K562 (cell line): ENCODE results near the gene DOK1. TPM values are rescaled to one million over a fixed set of nuclear protein-coding genes. Genes with fewer than 3 reads are reported as not detected.

ENCODE experiments used
- STAG1 ChIP-seq: sonication (generic); formaldehyde crosslinking; IDR thresholded peaks from 2 replicates; pipeline ENCODE4 v1.5.0; 2020; ENCODE audit warnings: missing genetic modification reagents, borderline replicate concordance
- ZNF318 ChIP-seq, 2 experiments: fragments of 450-650 bp; IDR thresholded peaks; 2 replicates each; pipeline ENCODE4 v1.6.1; 2016; ENCODE audit warnings: mild to moderate bottlenecking in 2 of 2, borderline replicate concordance in 1 of 2, low read depth in 1 of 2, moderate library complexity in 1 of 2
- polyA plus RNA-seq, 8 experiments: library from polyadenylated mRNA; depleted of rRNA in 4 of 8; stranded (reverse) in 5 of 8; unstranded in 3 of 8; fragments of >200 nt; fragmentation: Nextera tagmentation in 2 of 8; fragmentation: Illumina TruSeq in 1 of 8; extraction: Ambion mirVana in 2 of 8; extraction: Trizol in 1 of 8; gene quantifications; 2 replicates each; pipeline versions ENCODE4 v1.2.1 to v1.2.3, GENCODE V29; 2011 to 2014; ENCODE audit warnings: inconsistent platforms in 1 of 8, missing spikeins in 1 of 8
- total RNA-seq, 7 experiments: library from RNA; depleted of rRNA in 6 of 7; stranded (reverse); fragments of >200 nt in 6 of 7; fragmentation: Illumina TruSeq in 2 of 7; extraction: Trizol in 2 of 7; gene quantifications; 2 replicates each; pipeline versions ENCODE4 v1.2.1 to v1.2.3, GENCODE V29; 2011 to 2021; ENCODE audit warnings: low replicate concordance in 1 of 7

The DOK1 gene
- total and polyA plus RNA-seq, 9 of the 15 experiments (the other 6 are each of a cell fraction or from before 2014, with no cell fraction given) = 0.59 to 36.4 (median 16.1) TPM

GRCh38 chr2:74578408-74578807 lies 23.9 kb downstream of the DOK1 start (continued):
- no peak for TF ChIP-seq ZNF318 (IDR thresholded peaks at IDR 0.05; ENCODE audit: borderline replicate concordance in 1 of 2, low read depth in 1 of 2)
- no peak for TF ChIP-seq STAG1
